AG08395 (cell line): ENCODE measurements around the gene IRF5.

Experiments used
- DNase-seq: peaks from one replicate; pipeline ENCODE4 v3.0.0; 2012; ENCODE audit warnings: mixed read lengths, low spot score

IRF5 gene

GRCh38 chr7:128921866-128922440 lies 15.8 kb upstream of the IRF5 start:
- no peak for DNase-seq

GRCh38 chr7:128922496-128923410 lies 15.0 kb upstream of the IRF5 start:
- no peak for DNase-seq

- DNase-seq: no peak
Observed at GRCh38 chr7:128923411-128923800, 14.3 kb upstream of the IRF5 start.

GRCh38 chr7:128924707-128925588 lies 12.8 kb upstream of the IRF5 start:
- no peak for DNase-seq

GRCh38 chr7:128928159-128928813 lies 9.4 kb upstream of the IRF5 start:
- DNase-seq: no peak

GRCh38 chr7:128928882-128929788 lies 8.6 kb upstream of the IRF5 start:
- DNase-seq: no peak

- no peak for DNase-seq
Observed at GRCh38 chr7:128931190-128931798, 6.4 kb upstream of the IRF5 start.

GRCh38 chr7:128931965-128932861 lies 5.5 kb upstream of the IRF5 start:
- no peak for DNase-seq

- DNase-seq: no peak
Observed at GRCh38 chr7:128932862-128933179, 4.9 kb upstream of the IRF5 start.

- DNase-seq: no peak
Observed at GRCh38 chr7:128933180-128933891, 4.4 kb upstream of the IRF5 start.

GRCh38 chr7:128934361-128935341 lies 3.1 kb upstream of the IRF5 start:
- DNase-seq: no peak

GRCh38 chr7:128935342-128935730 lies 2.4 kb upstream of the IRF5 start:
- no peak for DNase-seq

- DNase-seq: no peak
Observed at GRCh38 chr7:128936798-128937197, 929 bp upstream of the IRF5 start.

GRCh38 chr7:128937271-128937646 lies 468 bp upstream of the IRF5 start:
- no peak for DNase-seq

- no peak for DNase-seq
Observed at GRCh38 chr7:128938544-128939074, 882 bp downstream of the IRF5 start.

GRCh38 chr7:128939075-128939860 lies 1.5 kb downstream of the IRF5 start:
- no peak for DNase-seq
